Dermis microvascular lymphatic vessel endothelial cell (primary cell): ENCODE measurements around the gene TBC1D20. TPM values are rescaled to one million over a fixed set of nuclear protein-coding genes. Genes with fewer than 3 reads are reported as not detected.

Experiments
- DNase-seq, 2 donors: peaks; one replicate each; pipeline versions ENCODE4 v3.0.0 to v3.0.0-alpha.2; 2010; ENCODE audit warnings: low read depth in 2 of 2
- total RNA-seq: library from RNA; depleted of rRNA; stranded (reverse); fragments of >200 nt; gene quantifications from 2 replicates; pipeline ENCODE4 v1.2.1, GENCODE V29; 2014

TBC1D20 gene
- total RNA-seq, 1 donor from 2014 or later = 15.8 TPM

- DNase-seq = peak in 1 of 2 donors; percentile 41
These were observed 23.5 kb downstream of the TBC1D20 start for GRCh38 chr20:438571-439469.

GRCh38 chr20:437787-438486 is 24.4 kb downstream of the TBC1D20 start:
- no peak for DNase-seq

GRCh38 chr20:436476-436875 is 25.9 kb downstream of the TBC1D20 start:
- no peak for DNase-seq

GRCh38 chr20:435558-435957 is 26.8 kb downstream of the TBC1D20 start:
- no peak for DNase-seq

- no peak for DNase-seq
These were observed 27.5 kb downstream of the TBC1D20 start for GRCh38 chr20:434661-435419.

- DNase-seq = no peak
These were observed 28.1 kb downstream of the TBC1D20 start for GRCh38 chr20:434221-434620.

GRCh38 chr20:433300-433975 is 28.9 kb downstream of the TBC1D20 start:
- DNase-seq = no peak

- no peak for DNase-seq
These were observed 29.5 kb downstream of the TBC1D20 start for GRCh38 chr20:432677-433299.

- DNase-seq = no peak
These were observed 30.1 kb downstream of the TBC1D20 start for GRCh38 chr20:432208-432607.

GRCh38 chr20:431012-431904 is 31.1 kb downstream of the TBC1D20 start:
- peak; percentile 85 to 91 for DNase-seq

GRCh38 chr20:430091-430999 is 32.0 kb downstream of the TBC1D20 start:
- no peak for DNase-seq

- no peak for DNase-seq
These were observed 33.6 kb downstream of the TBC1D20 start for GRCh38 chr20:428658-429200.

- DNase-seq = no peak
These were observed 34.3 kb downstream of the TBC1D20 start for GRCh38 chr20:427849-428657.

- no peak for DNase-seq
These were observed 34.9 kb downstream of the TBC1D20 start for GRCh38 chr20:427401-427800.

- no peak for DNase-seq
These were observed 35.8 kb downstream of the TBC1D20 start for GRCh38 chr20:426566-426965.

GRCh38 chr20:421685-422250 is 40.6 kb downstream of the TBC1D20 start:
- no peak for DNase-seq
